Fibroblast of lung (primary cell): ENCODE data around the gene JAG2. TPM values are rescaled to one million over a fixed set of nuclear protein-coding genes. Genes with fewer than 3 reads are reported as not detected.

Experiments used
- DNase-seq, 2 donors: peaks; one replicate each; pipeline versions ENCODE4 v3.0.0 to v3.0.0-alpha.2; 2010; ENCODE audit warnings: low read depth in 2 of 2
- H2AFZ ChIP-seq: 2 replicates; pipeline ENCODE4 v1.5.1; 2012; ENCODE audit warnings: low read length, control low read depth, inconsistent platforms
- H3K27ac ChIP-seq: 2 replicates; pipeline ENCODE4 v1.5.1; 2011; ENCODE audit warnings: low read length, control low read depth; ENCODE audit not compliant: insufficient read depth
- H3K27me3 ChIP-seq: 2 replicates; pipeline ENCODE4 v1.5.1; 2011; ENCODE audit warnings: mild to moderate bottlenecking, low read length; ENCODE audit not compliant: control insufficient read depth, insufficient read depth
- H3K36me3 ChIP-seq: 2 replicates; pipeline ENCODE4 v1.5.1; 2011; ENCODE audit warnings: low read length; ENCODE audit not compliant: control insufficient read depth, insufficient read depth
- H3K4me1 ChIP-seq: 2 replicates; pipeline ENCODE4 v1.5.1; 2011; ENCODE audit warnings: low read length; ENCODE audit not compliant: control insufficient read depth, insufficient read depth; ENCODE audit errors: extremely low read depth
- H3K4me2 ChIP-seq: 2 replicates; pipeline ENCODE4 v1.5.1; 2011; ENCODE audit warnings: low read length, control low read depth; ENCODE audit not compliant: insufficient read depth; ENCODE audit errors: extremely low read depth
- H3K4me3 ChIP-seq, 4 experiments: fragments of 200-600 bp in 1 of 4; sonication (generic) in 1 of 4; replicated peaks in 1 of 4; 2 replicates each; pipeline ENCODE4 v1.5.1; 2011 to 2016; ENCODE audit warnings: low read length in 4 of 4, low read depth in 3 of 4, mild to moderate bottlenecking in 3 of 4, control low read depth in 2 of 4, inconsistent platforms in 1 of 4, mixed read lengths in 1 of 4; ENCODE audit not compliant: insufficient read depth in 1 of 4; ENCODE audit errors: control extremely low read depth in 1 of 4
- H3K79me2 ChIP-seq: 2 replicates; pipeline ENCODE4 v1.5.1; 2012; ENCODE audit warnings: mild to moderate bottlenecking, low read length, inconsistent platforms; ENCODE audit not compliant: control insufficient read depth, insufficient read depth
- H3K9ac ChIP-seq: 2 replicates; pipeline ENCODE4 v1.5.1; 2011; ENCODE audit warnings: mild to moderate bottlenecking, low read length, control low read depth; ENCODE audit not compliant: insufficient read depth
- H3K9me3 ChIP-seq: 2 replicates; pipeline ENCODE4 v1.5.1; 2012; ENCODE audit warnings: low read depth, low read length; ENCODE audit not compliant: control insufficient read depth, insufficient read depth
- H4K20me1 ChIP-seq: 2 replicates; pipeline ENCODE4 v1.5.1; 2011; ENCODE audit warnings: low read length; ENCODE audit not compliant: control insufficient read depth, insufficient read depth; ENCODE audit errors: extremely low read depth
- EZH2 ChIP-seq: IDR thresholded peaks from 2 replicates; pipeline ENCODE4 v1.5.1; 2012; ENCODE audit warnings: low read length, control low read depth, mild to moderate bottlenecking; ENCODE audit errors: missing control alignments
- polyA plus RNA-seq, 2 donors: library from polyadenylated mRNA; depleted of rRNA in 1 of 2; stranded (reverse) in 1 of 2; unstranded in 1 of 2; fragments of >200 nt; gene quantifications; 2 replicates each; pipeline ENCODE4 v1.2.1, GENCODE V29; 2011 to 2012; ENCODE audit warnings: missing spikeins in 1 of 2
- total RNA-seq: library from RNA; depleted of rRNA; stranded (reverse); fragments of >200 nt; gene quantifications from 2 replicates; pipeline ENCODE4 v1.2.1, GENCODE V29; 2014
- TF ChIP-seq, protein P1 (sequence below), 2 donors: IDR thresholded peaks in 1 of 2; conservative IDR thresholded peaks in 1 of 2; 1 replicate in 1 of 2; 2 replicates in 1 of 2; pipeline ENCODE4 v1.5.1; 2011 to 2012; ENCODE audit warnings: low read length in 2 of 2, control low read depth in 1 of 2, inconsistent platforms in 1 of 2, low read depth in 1 of 2, mild to moderate bottlenecking in 1 of 2

Gene JAG2
- total and polyA plus RNA-seq, 2 donors (not counting 1 experiment from before 2014, with no cell fraction given): 0.51 to 1.8 TPM

DNA sequence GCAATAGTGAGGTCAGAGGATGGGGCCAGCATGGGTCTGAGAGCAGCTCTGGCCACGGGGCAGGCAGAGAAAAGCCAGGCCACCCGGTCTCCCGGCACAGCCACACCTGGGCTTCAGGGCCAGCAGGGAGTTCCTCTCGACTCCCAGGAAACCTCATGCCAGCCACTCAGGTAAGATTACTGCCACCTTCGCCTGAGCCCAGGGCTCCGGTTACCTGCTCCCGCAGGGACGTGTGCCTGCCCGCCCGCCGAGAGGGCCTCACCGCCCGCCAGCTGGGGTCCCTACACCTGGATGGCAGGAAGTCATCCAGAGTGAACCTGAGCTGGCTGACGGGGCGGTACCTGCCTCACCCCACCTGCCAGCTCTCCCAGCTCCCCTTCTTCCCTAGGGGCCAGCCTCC is 7.3 kb downstream of the JAG2 start:
- H4K20me1 ChIP-seq: no peaks in the 10 kb centered on the region
- H3K4me3 ChIP-seq: no peak overlapping the region
- DNase-seq: no peak
- H3K9ac ChIP-seq: no peak overlapping the region
- no peaks in the 10 kb centered on the region for H3K9me3 ChIP-seq
- no peaks in the 10 kb centered on the region for H3K27me3 ChIP-seq
- H3K4me1 ChIP-seq: no peaks in the 10 kb centered on the region
- no peak overlapping the region for H3K4me2 ChIP-seq
- H2AFZ ChIP-seq: no peak overlapping the region
- no peak overlapping the region for H3K27ac ChIP-seq
- TF ChIP-seq, protein P1, sequence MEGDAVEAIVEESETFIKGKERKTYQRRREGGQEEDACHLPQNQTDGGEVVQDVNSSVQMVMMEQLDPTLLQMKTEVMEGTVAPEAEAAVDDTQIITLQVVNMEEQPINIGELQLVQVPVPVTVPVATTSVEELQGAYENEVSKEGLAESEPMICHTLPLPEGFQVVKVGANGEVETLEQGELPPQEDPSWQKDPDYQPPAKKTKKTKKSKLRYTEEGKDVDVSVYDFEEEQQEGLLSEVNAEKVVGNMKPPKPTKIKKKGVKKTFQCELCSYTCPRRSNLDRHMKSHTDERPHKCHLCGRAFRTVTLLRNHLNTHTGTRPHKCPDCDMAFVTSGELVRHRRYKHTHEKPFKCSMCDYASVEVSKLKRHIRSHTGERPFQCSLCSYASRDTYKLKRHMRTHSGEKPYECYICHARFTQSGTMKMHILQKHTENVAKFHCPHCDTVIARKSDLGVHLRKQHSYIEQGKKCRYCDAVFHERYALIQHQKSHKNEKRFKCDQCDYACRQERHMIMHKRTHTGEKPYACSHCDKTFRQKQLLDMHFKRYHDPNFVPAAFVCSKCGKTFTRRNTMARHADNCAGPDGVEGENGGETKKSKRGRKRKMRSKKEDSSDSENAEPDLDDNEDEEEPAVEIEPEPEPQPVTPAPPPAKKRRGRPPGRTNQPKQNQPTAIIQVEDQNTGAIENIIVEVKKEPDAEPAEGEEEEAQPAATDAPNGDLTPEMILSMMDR (conservative IDR thresholded peaks at IDR 0.05 in 1 of 2, IDR thresholded peaks at IDR 0.05 in 1 of 2; ENCODE audit: low read depth in 1 of 2, low read length in 2 of 2): no peak
- no peak for TF ChIP-seq EZH2
- no peaks in the 10 kb centered on the region for H3K79me2 ChIP-seq
- H3K36me3 ChIP-seq: no peaks in the 10 kb centered on the region

DNA sequence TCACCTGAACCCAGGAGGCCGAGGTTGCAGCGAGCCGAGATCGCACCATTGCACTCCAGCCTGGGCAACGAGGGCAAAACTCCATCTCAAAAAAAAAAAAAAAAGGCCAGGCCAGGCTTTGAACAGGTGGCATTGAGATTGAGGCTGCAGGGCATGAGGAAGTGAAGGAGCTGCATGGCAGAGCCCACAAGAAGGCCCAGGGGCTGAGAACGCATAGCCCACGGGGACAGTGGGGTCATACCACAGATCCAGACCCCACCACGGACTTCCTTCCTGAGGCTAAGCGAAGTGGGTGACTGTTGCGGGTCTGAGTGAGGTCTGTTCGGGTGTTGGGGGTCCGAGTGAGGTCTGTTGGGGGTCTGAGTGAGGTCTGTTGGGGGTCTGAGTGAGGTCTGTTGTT is 7.8 kb downstream of the JAG2 start:
- Histone ChIP-seq H3K79me2 (no peaks in the 10 kb centered on the region), H3K36me3 (no peaks in the 10 kb centered on the region)

DNA sequence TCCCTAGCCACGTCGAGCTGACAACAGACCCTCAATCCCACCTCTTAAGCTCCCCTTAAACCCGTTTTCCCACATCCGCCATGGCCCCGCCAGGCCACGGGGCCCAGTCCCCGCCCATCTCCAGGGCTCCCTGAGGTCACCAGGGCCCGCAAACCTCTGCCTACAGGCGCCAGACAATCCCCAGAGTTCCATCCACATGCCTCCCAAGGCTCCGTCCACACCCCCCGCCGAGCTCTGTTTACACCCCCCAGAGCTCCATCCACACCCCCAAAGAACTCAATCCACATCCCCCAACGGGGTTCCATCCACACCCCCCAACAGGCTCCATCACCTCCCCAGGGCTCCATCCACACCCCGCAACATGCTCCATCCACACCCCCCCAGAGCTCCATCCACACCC is 9.2 kb downstream of the JAG2 start:
- Histone ChIP-seq H3K4me2 (no peak overlapping the region), H3K9me3 (no peaks in the 10 kb centered on the region), H3K79me2 (no peaks in the 10 kb centered on the region), H3K27me3 (no peaks in the 10 kb centered on the region), H3K27ac (no peak overlapping the region), H3K4me3 (no peak overlapping the region), H3K4me1 (no peaks in the 10 kb centered on the region), H4K20me1 (no peaks in the 10 kb centered on the region), H3K36me3 (no peaks in the 10 kb centered on the region), H2AFZ (no peak overlapping the region), H3K9ac (no peak overlapping the region)
- TF ChIP-seq, protein P1 (conservative IDR thresholded peaks at IDR 0.05 in 1 of 2, IDR thresholded peaks at IDR 0.05 in 1 of 2; ENCODE audit: low read depth in 1 of 2, low read length in 2 of 2): no peak
- TF ChIP-seq EZH2: no peak
- no peak for DNase-seq

More for the DNA sequence above, 7.8 kb downstream of the JAG2 start:
- H3K9ac ChIP-seq: no peak overlapping the region
- no peaks in the 10 kb centered on the region for H3K9me3 ChIP-seq
- no peak overlapping the region for H3K4me3 ChIP-seq
- H3K27ac ChIP-seq: no peak overlapping the region
- no peaks in the 10 kb centered on the region for H3K4me1 ChIP-seq
- no peaks in the 10 kb centered on the region for H3K27me3 ChIP-seq
- no peak for DNase-seq
- TF ChIP-seq, protein P1 (conservative IDR thresholded peaks at IDR 0.05 in 1 of 2, IDR thresholded peaks at IDR 0.05 in 1 of 2; ENCODE audit: low read depth in 1 of 2, low read length in 2 of 2): no peak
- TF ChIP-seq EZH2: no peak
- H3K4me2 ChIP-seq: no peak overlapping the region
- H4K20me1 ChIP-seq: no peaks in the 10 kb centered on the region
- H2AFZ ChIP-seq: no peak overlapping the region
